Transverse colon (tissue), 4 donors: ENCODE results near the gene TSPAN3.

Experiments used
- CTCF ChIP-seq, 5 experiments: fragments of 200-600 bp in 3 of 5; fragments of 450-650 bp in 2 of 5; sonication (generic) in 3 of 5; IDR thresholded peaks; 1 replicate in 2 of 5; 2 replicates in 3 of 5; pipeline ENCODE4 v1.5.1; 2016 to 2017; ENCODE audit warnings: antibody characterized with exemption in 5 of 5, inconsistent platforms in 3 of 5, mild to moderate bottlenecking in 2 of 5, moderate library complexity in 1 of 5
- EP300 ChIP-seq: sonication (generic); formaldehyde crosslinking; IDR thresholded peaks from one replicate; pipeline ENCODE4 v1.6.1; 2017; ENCODE audit warnings: antibody characterized with exemption, low read depth
- POLR2AphosphoS5 ChIP-seq, 3 donors: sonication (generic); formaldehyde crosslinking; IDR thresholded peaks; one replicate each; pipeline ENCODE4 v1.6.1; 2016; ENCODE audit warnings: antibody characterized with exemption in 3 of 3

GRCh38 chr15:77048135-77048876 is 22.6 kb downstream of the TSPAN3 start:
- no peak for TF ChIP-seq CTCF (IDR thresholded peaks at IDR 0.05)
- no peak for TF ChIP-seq POLR2AphosphoS5 (IDR thresholded peaks at IDR 0.05)
- no peak for TF ChIP-seq EP300
